Keratinocyte (primary cell): ENCODE results near the gene FBXO47.

Experiments
- EZH2 ChIP-seq: IDR thresholded peaks from one replicate; pipeline ENCODE4 v1.6.1; 2012; ENCODE audit warnings: inconsistent platforms, mild to moderate bottlenecking, low read length, moderate library complexity
- TF ChIP-seq, protein P1 (sequence below), 3 experiments: IDR thresholded peaks in 1 of 3; conservative IDR thresholded peaks in 1 of 3; optimal IDR thresholded peaks in 1 of 3; 2 replicates in 2 of 3; 3 replicates in 1 of 3; pipeline versions ENCODE3 to v1.5.1; 2011; ENCODE audit warnings: low read length in 3 of 3, mild to moderate bottlenecking in 3 of 3, moderate library complexity in 2 of 3, control low read depth in 1 of 3, inconsistent platforms in 1 of 3; ENCODE audit not compliant: insufficient read depth in 2 of 3; ENCODE audit errors: extremely low read depth in 1 of 3

DNA sequence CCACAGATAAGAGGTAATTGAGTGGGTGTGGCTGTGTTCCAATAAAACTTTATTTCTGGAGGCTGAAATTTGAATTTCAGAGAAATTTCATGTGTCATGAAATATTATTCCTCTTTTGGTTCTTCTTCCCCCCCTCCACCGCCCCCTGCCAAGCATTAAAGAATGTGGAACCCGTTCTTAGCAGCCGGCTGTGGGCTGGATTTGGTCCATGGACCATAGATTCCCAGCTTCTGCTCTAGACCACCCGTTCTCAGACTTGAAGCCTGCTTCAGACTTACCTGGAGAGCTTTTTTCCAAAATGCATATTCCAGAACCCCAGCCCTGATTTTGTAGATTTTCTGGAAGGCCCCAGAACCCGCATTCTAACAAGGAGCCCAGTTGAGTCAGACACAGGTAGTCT is 56.9 kb downstream of the FBXO47 start:
- TF ChIP-seq EZH2, result no peak
- TF ChIP-seq, protein P1, sequence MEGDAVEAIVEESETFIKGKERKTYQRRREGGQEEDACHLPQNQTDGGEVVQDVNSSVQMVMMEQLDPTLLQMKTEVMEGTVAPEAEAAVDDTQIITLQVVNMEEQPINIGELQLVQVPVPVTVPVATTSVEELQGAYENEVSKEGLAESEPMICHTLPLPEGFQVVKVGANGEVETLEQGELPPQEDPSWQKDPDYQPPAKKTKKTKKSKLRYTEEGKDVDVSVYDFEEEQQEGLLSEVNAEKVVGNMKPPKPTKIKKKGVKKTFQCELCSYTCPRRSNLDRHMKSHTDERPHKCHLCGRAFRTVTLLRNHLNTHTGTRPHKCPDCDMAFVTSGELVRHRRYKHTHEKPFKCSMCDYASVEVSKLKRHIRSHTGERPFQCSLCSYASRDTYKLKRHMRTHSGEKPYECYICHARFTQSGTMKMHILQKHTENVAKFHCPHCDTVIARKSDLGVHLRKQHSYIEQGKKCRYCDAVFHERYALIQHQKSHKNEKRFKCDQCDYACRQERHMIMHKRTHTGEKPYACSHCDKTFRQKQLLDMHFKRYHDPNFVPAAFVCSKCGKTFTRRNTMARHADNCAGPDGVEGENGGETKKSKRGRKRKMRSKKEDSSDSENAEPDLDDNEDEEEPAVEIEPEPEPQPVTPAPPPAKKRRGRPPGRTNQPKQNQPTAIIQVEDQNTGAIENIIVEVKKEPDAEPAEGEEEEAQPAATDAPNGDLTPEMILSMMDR (optimal IDR thresholded peaks at IDR 0.05 in 1 of 3, IDR thresholded peaks at IDR 0.05 in 1 of 3, conservative IDR thresholded peaks at IDR 0.05 in 1 of 3; ENCODE audit: extremely low read depth in 1 of 3, insufficient read depth in 2 of 3, low read length in 3 of 3), result no peak
